HCT116 (cell line): ENCODE results near the gene SHISAL1. TPM values are rescaled to one million over a fixed set of nuclear protein-coding genes. Genes with fewer than 3 reads are reported as not detected.
A peak's percentile ranks its signal among the peaks of the same experiment; 100 is the strongest.

Source experiments
- ATAC-seq: fragments of 200-7000 bp; cut with Tn5 transposase; 2 replicates; pipeline ENCODE4 v1.9.1; 2020; ENCODE audit warnings: mild to moderate bottlenecking, moderate library complexity
- BruUV-seq: library from RNA; stranded (reverse); fragments of 400-500 nt; replicated peaks from 2 replicates; lab custom pipeline; 2021; lab: Mats Ljungman, UMichigan
- CTCF ChIA-PET: fragments of 300-600 bp; sonication (Branson Sonifier 250); formaldehyde crosslinking; loops from one replicate; lab custom pipeline; 2021; ENCODE audit warnings: antibody characterized with exemption; lab: Charles Lee
- POLR2A ChIA-PET: fragments of 300-600, 350-600 bp; sonication (Branson Sonifier 250); formaldehyde crosslinking; loops from one replicate; lab custom pipeline; 2021; ENCODE audit warnings: antibody characterized with exemption; lab: Charles Lee
- RAD21 ChIA-PET, 2 experiments: fragments of 300-600 bp; sonication (Branson Sonifier 250); formaldehyde crosslinking; loops; one replicate each; lab custom pipeline; 2023; ENCODE audit warnings: low total read pairs in 2 of 2; ENCODE audit not compliant: uncharacterized antibody in 2 of 2, unreplicated experiment in 2 of 2, low non-redundant PET in 1 of 2; lab: Charles Lee
- DNase-seq: peaks from one replicate; pipeline ENCODE4 v3.0.0-alpha.2; 2010; ENCODE audit warnings: low read depth, low spot score
- H2AFZ ChIP-seq: fragments of 200-600 bp; shearing (Covaris generic), sonication (generic); 2 replicates; pipeline ENCODE4 v1.6.1; 2017; ENCODE audit warnings: low read depth, mixed run types, mixed read lengths, antibody characterized with exemption, low read length; ENCODE audit not compliant: poor library complexity, severe bottlenecking
- H3K27ac ChIP-seq: 2 replicates; pipeline ENCODE4 v1.5.1; 2012; ENCODE audit warnings: low read depth, low read length
- H3K27me3 ChIP-seq: fragments of 200-600 bp; sonication (generic); 2 replicates; pipeline ENCODE4 v1.6.1; 2016; ENCODE audit warnings: mixed run types, low read length, mixed read lengths; ENCODE audit not compliant: insufficient read depth
- H3K36me3 ChIP-seq, 2 experiments: fragments of 200-500 bp in 1 of 2; fragments of 200-600 bp in 1 of 2; sonication (Bioruptor generic) in 1 of 2; sonication (generic) in 1 of 2; 2 replicates each; pipeline versions ENCODE4 v1.5.1 to v1.6.1; 2014 to 2016; ENCODE audit warnings: low read length in 2 of 2, inconsistent platforms in 1 of 2, mixed read lengths in 1 of 2, mixed run types in 1 of 2; ENCODE audit not compliant: insufficient read depth in 2 of 2, control insufficient read depth in 1 of 2
- H3K4me1 ChIP-seq, 2 experiments: fragments of 200-600 bp in 1 of 2; sonication (generic) in 1 of 2; 2 replicates each; pipeline versions ENCODE4 v1.5.1 to v1.6.1; 2012 to 2017; ENCODE audit warnings: low read length in 2 of 2, inconsistent platforms in 1 of 2, mild to moderate bottlenecking in 1 of 2, mixed read lengths in 1 of 2, mixed run types in 1 of 2, moderate library complexity in 1 of 2; ENCODE audit not compliant: insufficient read depth in 2 of 2, control insufficient read depth in 1 of 2
- H3K4me2 ChIP-seq: fragments of 200-600 bp; sonication (generic); 2 replicates; pipeline ENCODE4 v1.6.1; 2017; ENCODE audit warnings: mixed run types, low read length, mixed read lengths
- H3K4me3 ChIP-seq, 2 experiments: fragments of 200-600 bp in 1 of 2; sonication (generic) in 1 of 2; replicated peaks in 1 of 2; 2 replicates each; pipeline ENCODE4 v1.5.1; 2011 to 2016; ENCODE audit warnings: low read length in 2 of 2, control low read depth in 1 of 2, low read depth in 1 of 2, mild to moderate bottlenecking in 1 of 2, mixed read lengths in 1 of 2, mixed run types in 1 of 2
- H3K79me2 ChIP-seq: fragments of 200-600 bp; sonication (generic); 2 replicates; pipeline ENCODE4 v1.6.1; 2017; ENCODE audit warnings: mild to moderate bottlenecking, mixed run types, low read length, moderate library complexity, mixed read lengths; ENCODE audit not compliant: insufficient read depth
- H3K9ac ChIP-seq: fragments of 200-600 bp; sonication (generic); 2 replicates; pipeline ENCODE4 v1.6.1; 2016; ENCODE audit warnings: low read length, mixed read lengths
- H3K9me2 ChIP-seq: fragments of 200-600 bp; sonication (generic), shearing (Covaris generic); 2 replicates; pipeline ENCODE4 v1.6.1; 2017; ENCODE audit warnings: mixed run types, mild to moderate bottlenecking, moderate library complexity; ENCODE audit not compliant: insufficient read depth
- H3K9me3 ChIP-seq, 2 experiments: fragments of 200-500 bp in 1 of 2; fragments of 200-600 bp in 1 of 2; sonication (Bioruptor generic) in 1 of 2; sonication (generic) in 1 of 2; 2 replicates each; pipeline ENCODE4 v1.6.1; 2014 to 2017; ENCODE audit warnings: low read length in 2 of 2, mixed read lengths in 2 of 2, inconsistent platforms in 1 of 2, low read depth in 1 of 2, mild to moderate bottlenecking in 1 of 2, mixed run types in 1 of 2, moderate library complexity in 1 of 2; ENCODE audit not compliant: control insufficient read depth in 1 of 2, insufficient read depth in 1 of 2
- H4K20me1 ChIP-seq: fragments of 200-600 bp; sonication (generic), shearing (Covaris generic); 2 replicates; pipeline ENCODE4 v1.6.1; 2017; ENCODE audit warnings: mixed run types, mild to moderate bottlenecking, moderate library complexity; ENCODE audit not compliant: insufficient read depth
- CTCF ChIP-seq, 3 experiments: fragments of 200-600 bp in 1 of 3; sonication (generic) in 1 of 3; IDR thresholded peaks in 2 of 3; conservative IDR thresholded peaks in 1 of 3; 2 replicates each; pipeline ENCODE4 v1.5.1; 2012 to 2017; ENCODE audit warnings: low read depth in 2 of 3, low read length in 2 of 3, antibody characterized with exemption in 1 of 3, borderline replicate concordance in 1 of 3, control low read depth in 1 of 3, mild to moderate bottlenecking in 1 of 3, mixed read lengths in 1 of 3, mixed run types in 1 of 3, moderate library complexity in 1 of 3; ENCODE audit not compliant: insufficient read depth in 1 of 3
- EGR1 ChIP-seq: IDR thresholded peaks from 2 replicates; pipeline ENCODE4 v1.6.1; 2012; ENCODE audit warnings: low read depth
- EZH2 ChIP-seq: fragments of 200-600 bp; sonication (generic); IDR thresholded peaks from 2 replicates; pipeline ENCODE4 v1.6.1; 2017; ENCODE audit warnings: antibody characterized with exemption, mixed run types
- JUND ChIP-seq: IDR thresholded peaks from 2 replicates; pipeline ENCODE4 v1.6.1; 2012
- POLR2A ChIP-seq: IDR thresholded peaks from 2 replicates; pipeline ENCODE4 v1.7.0; 2011; ENCODE audit warnings: borderline replicate concordance; ENCODE audit not compliant: insufficient read depth, insufficient read length; ENCODE audit errors: extremely low read depth
- RAD21 ChIP-seq: IDR thresholded peaks from 2 replicates; pipeline ENCODE4 v1.6.1; 2012; ENCODE audit warnings: low read depth, mild to moderate bottlenecking
- REST ChIP-seq: IDR thresholded peaks from 2 replicates; pipeline ENCODE4 v1.6.1; 2012; ENCODE audit warnings: low read depth
- TCF7L2 ChIP-seq: IDR thresholded peaks from 2 replicates; pipeline ENCODE4 v1.7.0; 2011; ENCODE audit warnings: borderline replicate concordance, inconsistent platforms; ENCODE audit not compliant: insufficient read depth, insufficient read length; ENCODE audit errors: extremely low read depth
- ZBTB33 ChIP-seq: IDR thresholded peaks from 2 replicates; pipeline ENCODE4 v1.6.1; 2011; ENCODE audit warnings: mild to moderate bottlenecking, low read length, moderate library complexity; ENCODE audit not compliant: insufficient replicate concordance; ENCODE audit errors: extremely low read depth
- ZFX ChIP-seq: fragments of 450-650 bp; IDR thresholded peaks from 2 replicates; pipeline ENCODE4 v1.6.1; 2017
- intact Hi-C: fragments of 100-400 bp; cut with micrococcal nuclease; formaldehyde crosslinking; loops from 2 replicates; pipeline ENCODE4 v1.10.0; 2022
- total RNA-seq: library from RNA; stranded (reverse); gene quantifications from one replicate; pipeline ENCODE4 v1.2.1, GENCODE V29; 2021; ENCODE audit not compliant: unreplicated experiment

Gene SHISAL1
- total RNA-seq, 1 experiment from 2014 or later, result not detected

- TF ChIP-seq ZBTB33 (no peak), EGR1 (no peak), EZH2 (no peak), POLR2A (no peak)
These were observed 24.4 kb upstream of the SHISAL1 start (continued) for GRCh38 chr22:44336962-44337677.

GRCh38 chr22:44335903-44336803, 23.4 kb upstream of the SHISAL1 start:
- no peak overlapping the region for H3K4me3 ChIP-seq
- no peaks in the 10 kb centered on the region for H3K27me3 ChIP-seq
- TF ChIP-seq CTCF (IDR thresholded peaks at IDR 0.05 in 2 of 3, conservative IDR thresholded peaks at IDR 0.05 in 1 of 3; ENCODE audit: borderline replicate concordance in 1 of 3, insufficient read depth in 1 of 3, low read depth in 2 of 3, low read length in 2 of 3), result peak in 2 of 3 experiments; percentile 25 to 30; a peak in 1 of 6 replicates
- TF ChIP-seq ZBTB33, result no peak
- TF ChIP-seq RAD21, result peak; percentile 59
- TF ChIP-seq JUND, result no peak
- TF ChIP-seq TCF7L2, result no peak
- no peak for TF ChIP-seq REST
- TF ChIP-seq ZFX, result no peak
- TF ChIP-seq, all 23 proteins: peak for 2
- H3K36me3 ChIP-seq, result no peaks in the 10 kb centered on the region
- no peaks in the 10 kb centered on the region; a peak in 1 of 4 replicates for H3K9me3 ChIP-seq
- ChIA-PET RAD21 (interaction anchor here (0.7 to 0.9 kb wide), 2 partner anchors 278 to 288 kb away, joined by 3 read pairs; no protein-coding TSS in a partner anchor), POLR2A (no interaction called here), CTCF (interaction anchor here (0.7 to 1.0 kb wide), 2 partner anchors 231 to 288 kb away, joined by 3 to 4 read pairs; no protein-coding TSS in a partner anchor)
- no peak for DNase-seq
- BruUV-seq, result no TSS peak
- no peaks in the 10 kb centered on the region for H3K79me2 ChIP-seq
- ATAC-seq, result peak; percentile 76
- H3K4me2 ChIP-seq, result no peak overlapping the region
- peaks cover 4 to 19% of the 10 kb centered on the region in 2 experiments; a peak in 3 of 4 replicates for H3K4me1 ChIP-seq
- intact Hi-C loops, result loop anchor here (1.0 to 5.0 kb wide), 2 partner anchors 231 to 287 kb away; no protein-coding TSS in a partner anchor
- no peak overlapping the region for H3K27ac ChIP-seq
- H3K9ac ChIP-seq, result no peak overlapping the region
- H3K9me2 ChIP-seq, result no peaks in the 10 kb centered on the region
- H4K20me1 ChIP-seq, result no peaks in the 10 kb centered on the region
- no peak overlapping the region for H2AFZ ChIP-seq
